ENCODE measurements around the gene DNM3.

Gene DNM3

GRCh38 chr1:171911506-171911905 lies 70.2 kb downstream of the DNM3 start:
- Histone ChIP-seq H3K36me3 (replicated peaks; ENCODE audit: insufficient read depth, low read length) (no peaks in the 10 kb centered on the region), H3K27ac (ENCODE audit: low read length) (no peak overlapping the region), H3F3A (ENCODE audit: insufficient read depth, low read length) (no peaks in the 10 kb centered on the region), H3K27me3 (replicated peaks; ENCODE audit: insufficient read depth, low read length) (no peaks in the 10 kb centered on the region), H3K4me1 (ENCODE audit: low read length) (peaks cover 4% of the 10 kb centered on the region; the same call in 1 of the 2 replicates), H3K4me3 (ENCODE audit: low read length) (no peak overlapping the region), H4K20me1 (ENCODE audit: insufficient read depth, low read length) (no peaks in the 10 kb centered on the region), H3K9me3 (replicated peaks; ENCODE audit: insufficient read depth, low read length) (no peaks in the 10 kb centered on the region), H3K9me2 (replicated peaks; ENCODE audit: insufficient read depth, low read length) (no peaks in the 10 kb centered on the region), H3K4me2 (ENCODE audit: low read depth, low read length) (no peak overlapping the region), H2AFZ (ENCODE audit: low read length) (no peak overlapping the region), H3K79me2 (ENCODE audit: low read length) (no peaks in the 10 kb centered on the region), H3K9ac (ENCODE audit: low read length) (no peak overlapping the region)
- no peak for TF ChIP-seq CTCF (IDR thresholded peaks at IDR 0.05; ENCODE audit: low read length)
- no peak for TF ChIP-seq EZH2 (optimal IDR thresholded peaks at IDR 0.05; ENCODE audit: low read depth, low read length)
- TF ChIP-seq EZH2phosphoT487 (IDR thresholded peaks at IDR 0.05; ENCODE audit: low read length): no peak
- DNase-seq: no peak

GRCh38 chr1:171912509-171913175 lies 71.3 kb downstream of the DNM3 start:
- H3K4me1 ChIP-seq (ENCODE audit: low read length): peaks cover 4% of the 10 kb centered on the region; the same call in 1 of the 2 replicates

GRCh38 chr1:171913385-171913784 lies 72.1 kb downstream of the DNM3 start:
- Histone ChIP-seq H3K4me3 (ENCODE audit: low read length) (no peak overlapping the region), H3K9me2 (replicated peaks; ENCODE audit: insufficient read depth, low read length) (no peaks in the 10 kb centered on the region), H3K4me1 (ENCODE audit: low read length) (peaks cover 4% of the 10 kb centered on the region; the same call in 1 of the 2 replicates), H3K27ac (ENCODE audit: low read length) (no peak overlapping the region), H3K4me2 (ENCODE audit: low read depth, low read length) (no peak overlapping the region), H3K9me3 (replicated peaks; ENCODE audit: insufficient read depth, low read length) (no peaks in the 10 kb centered on the region), H2AFZ (ENCODE audit: low read length) (no peak overlapping the region), H3K36me3 (replicated peaks; ENCODE audit: insufficient read depth, low read length) (no peaks in the 10 kb centered on the region), H3K27me3 (replicated peaks; ENCODE audit: insufficient read depth, low read length) (no peaks in the 10 kb centered on the region), H3K79me2 (ENCODE audit: low read length) (no peaks in the 10 kb centered on the region), H3F3A (ENCODE audit: insufficient read depth, low read length) (no peaks in the 10 kb centered on the region), H3K9ac (ENCODE audit: low read length) (no peak overlapping the region), H4K20me1 (ENCODE audit: insufficient read depth, low read length) (no peaks in the 10 kb centered on the region)
- DNase-seq: no peak
- no peak for TF ChIP-seq EZH2phosphoT487 (IDR thresholded peaks at IDR 0.05; ENCODE audit: low read length)
- no peak for TF ChIP-seq EZH2 (optimal IDR thresholded peaks at IDR 0.05; ENCODE audit: low read depth, low read length)
- TF ChIP-seq CTCF (IDR thresholded peaks at IDR 0.05; ENCODE audit: low read length): no peak

More at GRCh38 chr1:171912509-171913175, 71.3 kb downstream of the DNM3 start:
- Histone ChIP-seq H3K36me3 (replicated peaks; ENCODE audit: insufficient read depth, low read length) (no peaks in the 10 kb centered on the region), H2AFZ (ENCODE audit: low read length) (no peak overlapping the region), H3K27me3 (replicated peaks; ENCODE audit: insufficient read depth, low read length) (no peaks in the 10 kb centered on the region), H3F3A (ENCODE audit: insufficient read depth, low read length) (no peaks in the 10 kb centered on the region), H3K27ac (ENCODE audit: low read length) (no peak overlapping the region), H3K4me3 (ENCODE audit: low read length) (no peak overlapping the region), H4K20me1 (ENCODE audit: insufficient read depth, low read length) (no peaks in the 10 kb centered on the region), H3K4me2 (ENCODE audit: low read depth, low read length) (no peak overlapping the region), H3K9ac (ENCODE audit: low read length) (no peak overlapping the region), H3K79me2 (ENCODE audit: low read length) (no peaks in the 10 kb centered on the region), H3K9me3 (replicated peaks; ENCODE audit: insufficient read depth, low read length) (no peaks in the 10 kb centered on the region), H3K9me2 (replicated peaks; ENCODE audit: insufficient read depth, low read length) (no peaks in the 10 kb centered on the region)
- DNase-seq: no peak
- no peak for TF ChIP-seq CTCF (IDR thresholded peaks at IDR 0.05; ENCODE audit: low read length)
- TF ChIP-seq EZH2 (optimal IDR thresholded peaks at IDR 0.05; ENCODE audit: low read depth, low read length): no peak
- no peak for TF ChIP-seq EZH2phosphoT487 (IDR thresholded peaks at IDR 0.05; ENCODE audit: low read length)
